Esophagus muscularis mucosa (tissue), 4 donors: ENCODE data around the gene CCDC9B. TPM values are rescaled to one million over a fixed set of nuclear protein-coding genes. Genes with fewer than 3 reads are reported as not detected.

ENCODE experiments used
- DNase-seq: peaks from one replicate; pipeline ENCODE4 v3.0.0-alpha.2; 2017; ENCODE audit errors: extremely low spot score
- H3K27ac ChIP-seq, 4 donors: fragments of 200-600 bp; sonication (generic); replicated peaks in 1 of 4; 1 replicate in 3 of 4; 2 replicates in 1 of 4; pipeline ENCODE4 v1.5.1; 2016 to 2019; ENCODE audit warnings: mild to moderate bottlenecking in 1 of 4
- H3K27me3 ChIP-seq, 4 donors: fragments of 200-600 bp; sonication (generic); one replicate each; pipeline versions ENCODE4 v1.5.1 to v1.6.0; 2016 to 2019
- H3K36me3 ChIP-seq, 4 donors: fragments of 200-600 bp; sonication (generic); one replicate each; pipeline ENCODE4 v1.5.1; 2016 to 2019
- H3K4me1 ChIP-seq, 4 donors: fragments of 200-600 bp; sonication (generic); one replicate each; pipeline ENCODE4 v1.5.1; 2016 to 2019
- H3K4me3 ChIP-seq, 4 donors: fragments of 200-600 bp; sonication (generic); 1 replicate in 2 of 4; 2 replicates in 2 of 4; pipeline ENCODE4 v1.5.1; 2016 to 2019; ENCODE audit warnings: mild to moderate bottlenecking in 4 of 4, moderate library complexity in 1 of 4
- H3K9me3 ChIP-seq, 4 donors: fragments of 200-600 bp; sonication (generic); 1 replicate in 3 of 4; 2 replicates in 1 of 4; pipeline ENCODE4 v1.5.1; 2016 to 2019
- CTCF ChIP-seq, 3 experiments: fragments of 200-600 bp in 2 of 3; fragments of 450-650 bp in 1 of 3; sonication (generic) in 2 of 3; IDR thresholded peaks; one replicate each; pipeline ENCODE4 v1.5.1; 2017 to 2019; ENCODE audit warnings: antibody characterized with exemption in 3 of 3, mild to moderate bottlenecking in 2 of 3, moderate library complexity in 1 of 3
- EP300 ChIP-seq: sonication (generic); formaldehyde crosslinking; IDR thresholded peaks from one replicate; pipeline ENCODE4 v1.6.1; 2017; ENCODE audit warnings: antibody characterized with exemption
- POLR2A ChIP-seq: fragments of 450-650 bp; IDR thresholded peaks from one replicate; pipeline ENCODE4 v1.6.1; 2017; ENCODE audit warnings: antibody characterized with exemption, moderate library complexity, mild to moderate bottlenecking, low read depth
- POLR2AphosphoS5 ChIP-seq, 2 donors: sonication (generic); formaldehyde crosslinking; IDR thresholded peaks; one replicate each; pipeline ENCODE4 v1.6.1; 2017; ENCODE audit warnings: antibody characterized with exemption in 2 of 2
- WGBS: methylation state at CpG from one replicate; pipeline ENCODE4 v1.1.5; 2018; 5-methylcytosine and 5-hydroxymethylcytosine counted together
- intact Hi-C: fragments of 100-400 bp; cut with DNase I; formaldehyde crosslinking; loops from one replicate; pipeline ENCODE4 v1.15.1; 2023
- total RNA-seq, 4 donors: library from RNA; depleted of rRNA; stranded (reverse); fragments of >200 nt; gene quantifications; one replicate each; pipeline versions ENCODE4 v1.1.0 to v1.2.1, GENCODE V29; 2016

CCDC9B gene
- total RNA-seq, 4 donors from 2014 or later, result 22.9 to 82.6 (median 56.3) TPM

GRCh38 chr15:40282147-40282868 lies 58.4 kb downstream of the CCDC9B start:
- intact Hi-C loops, result loop anchor here (5.0 kb wide), 1 partner anchor 35 kb away; no protein-coding TSS in a partner anchor
- Histone ChIP-seq H3K9me3 (no peaks in the 10 kb centered on the region), H3K4me3 (peak overlapping the region; percentile 53 to 59 (median 54)), H3K27me3 (peaks cover 26 to 80% (median 43%) of the 10 kb centered on the region in 4 donors), H3K27ac (no peak overlapping the region), H3K4me1 (peaks cover 33 to 38% (median 37%) of the 10 kb centered on the region in 4 donors), H3K36me3 (no peaks in the 10 kb centered on the region)
- TF ChIP-seq CTCF (IDR thresholded peaks at IDR 0.05) (peak; percentile 22 to 36 (median 34)), EP300 (no peak)
- WGBS, result 5% methylated on average over 4 of the region's 92 CpGs
- no peak for DNase-seq

GRCh38 chr15:40281801-40282146 lies 59.0 kb downstream of the CCDC9B start:
- DNase-seq, result no peak
- no peaks in the 10 kb centered on the region for H3K36me3 ChIP-seq
- H3K27me3 ChIP-seq, result peaks cover 26 to 75% (median 43%) of the 10 kb centered on the region in 4 donors
- WGBS, result 10% methylated on average over 46 of the region's 51 CpGs
- no peaks in the 10 kb centered on the region for H3K9me3 ChIP-seq
- no peak overlapping the region for H3K27ac ChIP-seq
- peaks cover 33 to 38% (median 37%) of the 10 kb centered on the region in 4 donors for H3K4me1 ChIP-seq
- peak overlapping the region; percentile 53 to 59 (median 54) for H3K4me3 ChIP-seq
- intact Hi-C loops, result loop anchor here (5.0 kb wide), 1 partner anchor 36 kb away; no protein-coding TSS in a partner anchor
- no peak for TF ChIP-seq CTCF (IDR thresholded peaks at IDR 0.05)
- no peak for TF ChIP-seq EP300
- TF ChIP-seq POLR2AphosphoS5 (IDR thresholded peaks at IDR 0.05), result no peak
- TF ChIP-seq POLR2A, result no peak

Other genes starting within 250 kb of the CCDC9B start
- gene BMF, start 232.1 kb downstream of the CCDC9B start, total RNA-seq, result 1 to 10 TPM; 4.6 to 8.3 (median 6.3) TPM
- 1 to 10 TPM in 1 of 4 donors, under 1 TPM in 2, not detected in 1; 0.06 to 1.3 (median 0.17) TPM for gene BUB1B, start 179.9 kb downstream of the CCDC9B start, total RNA-seq
- under 1 TPM in 3 of 4 donors, not detected in 1; 0.33 to 0.52 (median 0.45) TPM for gene PAK6, start 101.9 kb downstream of the CCDC9B start, total RNA-seq
- not detected for gene ANKRD63, start 57.9 kb downstream of the CCDC9B start, total RNA-seq
- 10 to 100 TPM in 1 of 4 donors, 1 to 10 TPM in 3; 5.8 to 13.3 (median 9.7) TPM for gene PLCB2, start 33.0 kb downstream of the CCDC9B start, total RNA-seq
- gene INAFM2, start 17.2 kb downstream of the CCDC9B start, total RNA-seq, result 10 to 100 TPM; 39.0 to 41.3 (median 40.7) TPM
- gene PHGR1, start 10.1 kb upstream of the CCDC9B start, total RNA-seq, result 1 to 10 TPM in 1 of 4 donors, not detected in 3; 1.8 TPM
- gene DISP2, start 17.3 kb upstream of the CCDC9B start, total RNA-seq, result under 1 TPM; 0.13 to 0.42 (median 0.26) TPM
- gene KNSTRN, start 41.8 kb upstream of the CCDC9B start, total RNA-seq, result 10 to 100 TPM in 1 of 4 donors, 1 to 10 TPM in 3; 4.6 to 15.6 (median 6.4) TPM
- 10 to 100 TPM; 38.8 to 50.7 (median 44.7) TPM for gene IVD, start 64.9 kb upstream of the CCDC9B start, total RNA-seq
- 10 to 100 TPM; 11.6 to 29.6 (median 22.3) TPM for gene BAHD1, start 100.0 kb upstream of the CCDC9B start, total RNA-seq
- 10 to 100 TPM in 3 of 4 donors, 1 to 10 TPM in 1; 7.9 to 16.6 (median 12.5) TPM for gene CHST14, start 130.0 kb upstream of the CCDC9B start, total RNA-seq
- gene CCDC32, start 224.1 kb upstream of the CCDC9B start, total RNA-seq, result 10 to 100 TPM; 24.9 to 38.3 (median 36.0) TPM
- 10 to 100 TPM in 3 of 4 donors, 1 to 10 TPM in 1; 8.7 to 13.5 (median 10.6) TPM for gene RPUSD2, start 228.4 kb upstream of the CCDC9B start, total RNA-seq